K562 (cell line): ENCODE data around the gene FRRS1L. TPM values are rescaled to one million over a fixed set of nuclear protein-coding genes. Genes with fewer than 3 reads are reported as not detected.

ENCODE experiments used
- ATAC-seq: fragments of 200-7000 bp; cut with Tn5 transposase; 3 replicates; pipeline ENCODE4 v1.9.1; 2020; ENCODE audit warnings: moderate library complexity
- BruUV-seq: library from RNA; stranded (reverse); fragments of 400-500 nt; replicated peaks from 2 replicates; lab custom pipeline; 2021; lab: Mats Ljungman, UMichigan
- CTCF ChIA-PET: fragments of 300-600 bp; formaldehyde crosslinking; extraction: SDS; loops from one replicate; lab custom pipeline; 2021; ENCODE audit warnings: low intra/inter-chr PET ratio; lab: Yijun Ruan, JAX
- POLR2A ChIA-PET: fragments of 300-600, 350-650 bp; sonication (Branson Sonifier 250); formaldehyde crosslinking; extraction: SDS; loops from one replicate; lab custom pipeline; 2021; ENCODE audit warnings: antibody characterized with exemption, inconsistent platforms; lab: Yijun Ruan, JAX
- DNase-seq, 4 experiments: peaks; one replicate each; pipeline versions ENCODE4 v3.0.0 to v3.0.0-alpha.2; 2011 to 2018; ENCODE audit warnings: low spot score in 3 of 4, mixed read lengths in 3 of 4; ENCODE audit errors: extremely low read depth in 1 of 4
- FAIRE-seq: peaks from 2 replicates; lab custom pipeline; 2011; peaks lifted over from hg19 to GRCh38; lab: Jason Lieb, UNC
- H2AFZ ChIP-seq: 2 replicates; pipeline ENCODE4 v1.6.0; 2011; ENCODE audit warnings: low read depth, low read length, control low read depth, inconsistent platforms
- H3K27ac ChIP-seq: fragments of 200-600 bp; 3 replicates; pipeline ENCODE4 v1.8.0; 2011; ENCODE audit warnings: low read depth, mild to moderate bottlenecking, control low read depth, inconsistent platforms, low read length, moderate library complexity, mixed read lengths; ENCODE audit errors: extremely low read depth
- H3K27me3 ChIP-seq, 2 experiments: fragments of 300-600 bp in 1 of 2; 2 replicates in 1 of 2; 3 replicates in 1 of 2; pipeline versions ENCODE4 v1.6.0 to v1.8.0; 2011; ENCODE audit warnings: inconsistent platforms in 2 of 2, low read length in 2 of 2, mild to moderate bottlenecking in 1 of 2, mixed read lengths in 1 of 2, moderate library complexity in 1 of 2; ENCODE audit not compliant: control insufficient read depth in 2 of 2, insufficient read depth in 2 of 2
- H3K36me3 ChIP-seq: fragments of 300-600 bp; 3 replicates; pipeline ENCODE4 v1.8.0; 2011; ENCODE audit warnings: mild to moderate bottlenecking, low read length, inconsistent platforms; ENCODE audit not compliant: control insufficient read depth, insufficient read depth
- H3K4me1 ChIP-seq, 2 experiments: fragments of 200-600 bp in 1 of 2; replicated peaks in 1 of 2; 2 replicates in 1 of 2; 3 replicates in 1 of 2; pipeline versions ENCODE4 v1.5.1 to v1.8.0; 2011; ENCODE audit warnings: inconsistent platforms in 2 of 2, low read length in 2 of 2, mild to moderate bottlenecking in 1 of 2, mixed read lengths in 1 of 2, moderate library complexity in 1 of 2; ENCODE audit not compliant: control insufficient read depth in 2 of 2, insufficient read depth in 2 of 2
- H3K4me2 ChIP-seq: 2 replicates; pipeline ENCODE4 v1.6.1; 2011; ENCODE audit warnings: low read length, control low read depth, inconsistent platforms, mixed read lengths; ENCODE audit not compliant: insufficient read depth
- H3K4me3 ChIP-seq: fragments of 200-600 bp; sonication (generic), shearing (Covaris generic); 2 replicates; pipeline ENCODE4 v1.5.1; 2016; ENCODE audit warnings: control low read depth, inconsistent platforms
- H3K79me2 ChIP-seq: fragments of 200-600 bp; 3 replicates; pipeline ENCODE4 v1.8.0; 2011; ENCODE audit warnings: low read length, inconsistent platforms; ENCODE audit not compliant: control insufficient read depth, insufficient read depth
- H3K9ac ChIP-seq, 2 experiments: 2 replicates each; pipeline versions ENCODE4 v1.6.0 to v1.6.1; 2011; ENCODE audit warnings: low read depth in 2 of 2, low read length in 2 of 2, control low read depth in 1 of 2, inconsistent platforms in 1 of 2, mild to moderate bottlenecking in 1 of 2, mixed read lengths in 1 of 2; ENCODE audit not compliant: insufficient read depth in 1 of 2
- H3K9me1 ChIP-seq: one replicate; pipeline ENCODE4 v1.6.0; 2011; ENCODE audit warnings: inconsistent platforms, mild to moderate bottlenecking, low read length, moderate library complexity; ENCODE audit not compliant: control insufficient read depth, insufficient read depth
- H3K9me3 ChIP-seq: replicated peaks from 2 replicates; pipeline ENCODE4 v1.5.1; 2011; ENCODE audit warnings: low read depth, low read length, inconsistent platforms; ENCODE audit not compliant: control insufficient read depth, insufficient read depth
- H4K20me1 ChIP-seq: replicated peaks from 2 replicates; pipeline ENCODE4 v1.6.1; 2011; ENCODE audit warnings: low read length, inconsistent platforms, mixed read lengths; ENCODE audit not compliant: control insufficient read depth, insufficient read depth
- FOXO4 ChIP-seq: fragments of 450-650 bp; formaldehyde crosslinking; IDR thresholded peaks from 2 replicates; pipeline ENCODE4 v1.4.0; 2020; ENCODE audit warnings: mild to moderate bottlenecking, moderate library complexity
- MAZ ChIP-seq, 2 experiments: fragments of 450-650 bp in 1 of 2; sonication (generic) in 1 of 2; formaldehyde crosslinking; IDR thresholded peaks in 1 of 2; conservative IDR thresholded peaks in 1 of 2; 2 replicates each; pipeline versions ENCODE4 v1.4.0 to v1.5.0; 2020; ENCODE audit warnings: mild to moderate bottlenecking in 1 of 2, missing genetic modification reagents in 1 of 2
- MITF ChIP-seq: IDR thresholded peaks from 2 replicates; pipeline ENCODE4 v1.6.1; 2014; ENCODE audit warnings: antibody characterized with exemption
- NCOA2 ChIP-seq, 2 experiments: fragments of 450-650 bp; IDR thresholded peaks; 2 replicates each; pipeline ENCODE4 v1.6.1; 2018; ENCODE audit warnings: mild to moderate bottlenecking in 2 of 2, moderate library complexity in 1 of 2; ENCODE audit not compliant: partially characterized antibody in 2 of 2
- NR2F6 ChIP-seq: fragments of 450-650 bp; formaldehyde crosslinking; IDR thresholded peaks from 2 replicates; pipeline ENCODE4 v1.4.0; 2020; ENCODE audit warnings: mild to moderate bottlenecking
- PCBP1 ChIP-seq: fragments of 200-400 bp; formaldehyde crosslinking; IDR thresholded peaks from 2 replicates; pipeline ENCODE4 v1.6.1; 2018; ENCODE audit warnings: mild to moderate bottlenecking, low read depth, low read length; ENCODE audit not compliant: poor library complexity, severe bottlenecking
- SMARCA5 ChIP-seq: fragments of 450-650 bp; IDR thresholded peaks from 2 replicates; pipeline ENCODE4 v1.6.1; 2016
- SNRNP70 ChIP-seq: fragments of 200-400 bp; formaldehyde crosslinking; optimal IDR thresholded peaks from 2 replicates; pipeline ENCODE3; 2017; ENCODE audit warnings: low read depth, low read length
- TCF3 ChIP-seq: sonication (generic); formaldehyde crosslinking; IDR thresholded peaks from 2 replicates; pipeline ENCODE4 v1.4.0; 2020; ENCODE audit warnings: mild to moderate bottlenecking, missing genetic modification reagents
- VEZF1 ChIP-seq: fragments of 200-800 bp; sonication (Bioruptor generic); IDR thresholded peaks from 2 replicates; pipeline ENCODE4 v1.6.1; 2017; ENCODE audit warnings: missing genetic modification characterization, missing compliant biosample characterization
- XRCC3 ChIP-seq: fragments of 450-650 bp; IDR thresholded peaks from 2 replicates; pipeline ENCODE4 v1.6.1; 2017; ENCODE audit warnings: mild to moderate bottlenecking, moderate library complexity
- ZNF175 ChIP-seq: fragments of 200-800 bp; sonication (Bioruptor generic); IDR thresholded peaks from 2 replicates; pipeline ENCODE4 v1.6.1; 2016; ENCODE audit warnings: low read depth, mild to moderate bottlenecking, missing genetic modification characterization, missing compliant biosample characterization
- ZNF277 ChIP-seq: fragments of 250-450 bp; sonication (Bioruptor Pico); IDR thresholded peaks from 2 replicates; pipeline ENCODE4 v1.8.0; 2022; ENCODE audit warnings: inconsistent platforms, mild to moderate bottlenecking, moderate library complexity, borderline replicate concordance
- ZNF311 ChIP-seq: fragments of 250-450 bp; sonication (Bioruptor Pico); IDR thresholded peaks from 2 replicates; pipeline ENCODE4 v1.4.0; 2020; ENCODE audit warnings: mild to moderate bottlenecking, moderate library complexity
- WGBS: fragments of 100-300 bp; shearing (Covaris generic); methylation state at CpG from one replicate; pipeline ENCODE4 v1.1.6; 2016; ENCODE audit warnings: low coverage, mixed read lengths; ENCODE audit not compliant: insufficient coverage; ENCODE audit errors: missing lambda C conversion rate; 5-methylcytosine and 5-hydroxymethylcytosine counted together
- in situ Hi-C: fragments of 300-500 bp; cut with MboI; formaldehyde crosslinking; loops from 4 replicates; pipeline ENCODE4 v1.15.0; 2018; ENCODE audit warnings: inconsistent platforms, mixed read lengths
- intact Hi-C: fragments of 100-400 bp; cut with micrococcal nuclease; formaldehyde crosslinking; loops from 2 replicates; pipeline ENCODE4 v1.14.2; 2022
- polyA plus RNA-seq, 8 experiments: library from polyadenylated mRNA; depleted of rRNA in 4 of 8; stranded (reverse) in 5 of 8; unstranded in 3 of 8; fragments of >200 nt; fragmentation: Nextera tagmentation in 2 of 8; fragmentation: Illumina TruSeq in 1 of 8; extraction: Ambion mirVana in 2 of 8; extraction: Trizol in 1 of 8; gene quantifications; 2 replicates each; pipeline versions ENCODE4 v1.2.1 to v1.2.3, GENCODE V29; 2011 to 2014; ENCODE audit warnings: inconsistent platforms in 1 of 8, missing spikeins in 1 of 8
- total RNA-seq, 7 experiments: library from RNA; depleted of rRNA in 6 of 7; stranded (reverse); fragments of >200 nt in 6 of 7; fragmentation: Illumina TruSeq in 2 of 7; extraction: Trizol in 2 of 7; gene quantifications; 2 replicates each; pipeline versions ENCODE4 v1.2.1 to v1.2.3, GENCODE V29; 2011 to 2021; ENCODE audit warnings: low replicate concordance in 1 of 7

The FRRS1L gene
- total and polyA plus RNA-seq, 9 of the 15 experiments (the other 6 are each of a cell fraction or from before 2014, with no cell fraction given): under 0.01 to 0.04 (median 0.03) TPM; not detected in 5

GRCh38 chr9:109143881-109144562 lies 23.0 kb downstream of the FRRS1L start:
- CTCF ChIA-PET: no interaction called here
- Histone ChIP-seq H3K79me2 (no peaks in the 10 kb centered on the region), H3K9me1 (no peaks in the 10 kb centered on the region), H4K20me1 (no peaks in the 10 kb centered on the region), H3K4me2 (peak overlapping the region; percentile 19; the same call in 1 of the 2 replicates), H3K4me3 (no peak overlapping the region), H3K9me3 (no peaks in the 10 kb centered on the region), H3K36me3 (no peaks in the 10 kb centered on the region), H3K4me1 (peaks cover 13 to 15% of the 10 kb centered on the region in 2 experiments; a peak in 4 of 5 replicates), H3K27ac (peak overlapping the region; percentile 40; the same call in 2 of the 3 replicates), H2AFZ (peak overlapping the region; percentile 94), H3K9ac (peak overlapping the region in 1 of 2 experiments; percentile 31; a peak in 1 of 4 replicates), H3K27me3 (no peaks in the 10 kb centered on the region)
- intact Hi-C loops (loop anchor here (1.0 kb wide), 1 partner anchor 24 kb away; no protein-coding TSS in a partner anchor), in situ Hi-C loops (no loop called here)
- WGBS: 31% methylated on average over 5 of the region's 5 CpGs
- POLR2A ChIA-PET: interaction anchor here (0.9 to 1.6 kb wide), 4 partner anchors 8 to 16 kb away, joined by 3 to 5 read pairs (median 3); no protein-coding TSS in a partner anchor
- ATAC-seq (peak; percentile 97), FAIRE-seq (peak; percentile 91), DNase-seq (peak; percentile 72 to 89 (median 80))
- BruUV-seq: no TSS peak
- no peak for TF ChIP-seq XRCC3
- no peak for TF ChIP-seq NCOA2 (IDR thresholded peaks at IDR 0.05; ENCODE audit: partially characterized antibody in 2 of 2)
- TF ChIP-seq MAZ (CRISPR knock-in tag; conservative IDR thresholded peaks at IDR 0.05 in 1 of 2, IDR thresholded peaks at IDR 0.05 in 1 of 2): peak in 1 of 2 experiments; percentile 51; a peak in 2 of 4 replicates
- no peak for TF ChIP-seq NR2F6
- 0 out of 2 replicates have a peak, but pooled peaks have one; percentile 11 for TF ChIP-seq ZNF311 (CRISPR knock-in tag)
- no peak for TF ChIP-seq FOXO4 (CRISPR knock-in tag)
- TF ChIP-seq PCBP1: no peak
- TF ChIP-seq ZNF175 (CRISPR knock-in tag): 0 out of 2 replicates have a peak, but pooled peaks have one; percentile 21
- peak; percentile 47 for TF ChIP-seq TCF3
- peak; percentile 23; the same call in 1 of the 2 replicates for TF ChIP-seq MITF
- no peak for TF ChIP-seq VEZF1
- peak; percentile 51; the same call in 1 of the 2 replicates for TF ChIP-seq SMARCA5
- no peak for TF ChIP-seq ZNF277
- no peak for TF ChIP-seq SNRNP70
